Tibial nerve (tissue), 4 donors: Measurements from ENCODE around the gene GSTA2.

Experiments
- EP300 ChIP-seq, 2 donors: sonication (generic); formaldehyde crosslinking; IDR thresholded peaks; one replicate each; pipeline ENCODE4 v1.6.1; 2017; ENCODE audit warnings: antibody characterized with exemption in 2 of 2, mild to moderate bottlenecking in 1 of 2
- POLR2A ChIP-seq, 2 donors: fragments of 450-650 bp; IDR thresholded peaks; one replicate each; pipeline ENCODE4 v1.6.1; 2017; ENCODE audit warnings: antibody characterized with exemption in 2 of 2, mild to moderate bottlenecking in 2 of 2, moderate library complexity in 2 of 2
- TF ChIP-seq, protein P1 (sequence below), 5 experiments: fragments of 200-600 bp in 3 of 5; fragments of 450-650 bp in 2 of 5; sonication (generic) in 3 of 5; IDR thresholded peaks; one replicate each; pipeline ENCODE4 v1.5.1; 2016 to 2019; ENCODE audit warnings: antibody characterized with exemption in 5 of 5, mild to moderate bottlenecking in 3 of 5, moderate library complexity in 2 of 5

DNA sequence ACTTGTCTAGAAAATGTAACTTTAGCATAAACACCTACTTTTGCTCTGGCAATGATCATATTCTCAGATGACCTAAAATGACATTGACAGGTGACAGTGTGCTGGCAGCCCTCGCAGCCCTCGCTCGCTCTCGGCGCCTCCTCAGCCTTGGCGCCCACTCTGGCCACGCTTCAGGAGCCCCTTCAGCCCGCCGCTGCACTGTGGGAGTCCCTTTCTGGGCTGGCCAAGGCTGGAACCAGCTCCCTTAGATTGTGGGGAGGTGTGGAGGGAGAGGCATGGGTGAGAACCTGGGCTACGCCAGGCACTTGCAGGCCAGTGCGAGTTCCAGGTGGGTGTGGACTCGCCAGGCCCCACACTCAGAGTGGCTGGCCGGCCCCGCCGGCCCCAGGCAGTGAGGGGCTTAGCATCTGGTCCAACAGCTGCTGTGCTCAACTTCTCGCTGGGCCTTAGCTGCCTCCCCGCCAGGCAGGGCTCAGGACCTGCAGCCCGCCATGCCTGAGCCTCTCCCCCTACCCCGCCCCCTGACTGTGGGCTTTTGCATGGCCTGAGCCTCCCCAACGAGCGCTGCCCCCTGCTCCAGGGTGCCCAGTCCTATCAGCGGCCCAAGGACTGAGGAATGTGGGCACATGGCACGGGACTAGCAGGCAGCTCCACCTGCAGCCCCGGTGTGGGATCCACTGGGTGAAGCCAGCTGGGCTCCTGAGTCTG lies 23.1 kb upstream of the GSTA2 start:
- TF ChIP-seq, protein P1, sequence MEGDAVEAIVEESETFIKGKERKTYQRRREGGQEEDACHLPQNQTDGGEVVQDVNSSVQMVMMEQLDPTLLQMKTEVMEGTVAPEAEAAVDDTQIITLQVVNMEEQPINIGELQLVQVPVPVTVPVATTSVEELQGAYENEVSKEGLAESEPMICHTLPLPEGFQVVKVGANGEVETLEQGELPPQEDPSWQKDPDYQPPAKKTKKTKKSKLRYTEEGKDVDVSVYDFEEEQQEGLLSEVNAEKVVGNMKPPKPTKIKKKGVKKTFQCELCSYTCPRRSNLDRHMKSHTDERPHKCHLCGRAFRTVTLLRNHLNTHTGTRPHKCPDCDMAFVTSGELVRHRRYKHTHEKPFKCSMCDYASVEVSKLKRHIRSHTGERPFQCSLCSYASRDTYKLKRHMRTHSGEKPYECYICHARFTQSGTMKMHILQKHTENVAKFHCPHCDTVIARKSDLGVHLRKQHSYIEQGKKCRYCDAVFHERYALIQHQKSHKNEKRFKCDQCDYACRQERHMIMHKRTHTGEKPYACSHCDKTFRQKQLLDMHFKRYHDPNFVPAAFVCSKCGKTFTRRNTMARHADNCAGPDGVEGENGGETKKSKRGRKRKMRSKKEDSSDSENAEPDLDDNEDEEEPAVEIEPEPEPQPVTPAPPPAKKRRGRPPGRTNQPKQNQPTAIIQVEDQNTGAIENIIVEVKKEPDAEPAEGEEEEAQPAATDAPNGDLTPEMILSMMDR (IDR thresholded peaks at IDR 0.05): no peak
- no peak for TF ChIP-seq POLR2A (IDR thresholded peaks at IDR 0.05)
- TF ChIP-seq EP300 (IDR thresholded peaks at IDR 0.05): no peak
